HepG2 (cell line): ENCODE measurements around the gene HMGCR. TPM values are rescaled to one million over a fixed set of nuclear protein-coding genes. Genes with fewer than 3 reads are reported as not detected.
A peak's percentile ranks its signal among the peaks of the same experiment; 100 is the strongest.

Experiments used
- ARID4A ChIP-seq: sonication (generic); formaldehyde crosslinking; IDR thresholded peaks from 2 replicates; pipeline ENCODE4 v1.5.0; 2020; ENCODE audit warnings: mild to moderate bottlenecking, missing genetic modification reagents, borderline replicate concordance
- MAFK ChIP-seq, 2 experiments: IDR thresholded peaks in 1 of 2; conservative IDR thresholded peaks in 1 of 2; 2 replicates each; pipeline ENCODE4 v1.6.1; 2011; ENCODE audit warnings: improper control_type of control experiment in 2 of 2, low read length in 2 of 2
- MXD3 ChIP-seq: IDR thresholded peaks from 2 replicates; pipeline ENCODE4 v1.6.1; 2016; ENCODE audit warnings: mild to moderate bottlenecking, missing biosample characterization, missing genetic modification reagents
- NFKB2 ChIP-seq: sonication (generic); formaldehyde crosslinking; IDR thresholded peaks from 2 replicates; pipeline ENCODE4 v1.4.0; 2020; ENCODE audit warnings: missing genetic modification reagents, borderline replicate concordance
- SALL2 ChIP-seq: sonication (generic); formaldehyde crosslinking; IDR thresholded peaks from 2 replicates; pipeline ENCODE4 v1.8.1; 2023; ENCODE audit warnings: mild to moderate bottlenecking, missing genetic modification reagents, inconsistent platforms
- SIN3A ChIP-seq: IDR thresholded peaks from 2 replicates; pipeline ENCODE4 v1.6.1; 2011; ENCODE audit warnings: low read depth, mild to moderate bottlenecking, control low read depth, low read length, borderline replicate concordance
- SRSF9 ChIP-seq: fragments of 200-400 bp; formaldehyde crosslinking; IDR thresholded peaks from 2 replicates; pipeline ENCODE4 v1.6.1; 2018; ENCODE audit warnings: borderline replicate concordance, mild to moderate bottlenecking, low read depth, low read length; ENCODE audit not compliant: insufficient read depth, poor library complexity, severe bottlenecking
- UBTF ChIP-seq: sonication (generic); formaldehyde crosslinking; IDR thresholded peaks from 2 replicates; pipeline ENCODE4 v1.4.0; 2020; ENCODE audit warnings: mild to moderate bottlenecking, missing genetic modification reagents
- ZBTB3 ChIP-seq: sonication (generic); formaldehyde crosslinking; IDR thresholded peaks from 2 replicates; pipeline ENCODE4 v1.4.0; 2020; ENCODE audit warnings: low read depth, mild to moderate bottlenecking, moderate library complexity, missing genetic modification reagents, borderline replicate concordance
- ZHX2 ChIP-seq, 2 experiments: sonication (generic) in 1 of 2; formaldehyde crosslinking in 1 of 2; IDR thresholded peaks; 2 replicates each; pipeline versions ENCODE4 v1.6.1 to v1.9.0; 2014 to 2022; ENCODE audit warnings: antibody characterized with exemption in 1 of 2, borderline replicate concordance in 1 of 2, inconsistent platforms in 1 of 2, low read depth in 1 of 2, missing genetic modification reagents in 1 of 2
- ZMAT3 ChIP-seq: sonication (generic); formaldehyde crosslinking; conservative IDR thresholded peaks from 2 replicates; pipeline ENCODE4 v1.7.0; 2021; ENCODE audit warnings: missing genetic modification reagents
- ZMYM4 ChIP-seq: sonication (generic); formaldehyde crosslinking; IDR thresholded peaks from 2 replicates; pipeline ENCODE4 v1.8.1; 2023; ENCODE audit warnings: mild to moderate bottlenecking, missing genetic modification reagents
- ZSCAN31 ChIP-seq: sonication (generic); formaldehyde crosslinking; IDR thresholded peaks from 2 replicates; pipeline ENCODE4 v1.5.0; 2020; ENCODE audit warnings: low read depth, mild to moderate bottlenecking, missing genetic modification reagents
- polyA plus RNA-seq, 8 experiments: library from polyadenylated mRNA; depleted of rRNA in 3 of 8; stranded (reverse) in 7 of 8; unstranded in 1 of 8; fragments of >200 nt; fragmentation: Illumina TruSeq in 4 of 8; extraction: Trizol in 4 of 8; gene quantifications; 2 replicates each; pipeline versions ENCODE4 v1.2.1 to v1.2.3, GENCODE V29; 2011 to 2016; ENCODE audit warnings: low read depth in 4 of 8, missing spikeins in 1 of 8, mixed read lengths in 1 of 8; ENCODE audit not compliant: insufficient read depth in 1 of 8
- total RNA-seq, 5 experiments: library from RNA; depleted of rRNA; stranded (reverse); fragments of >200 nt; fragmentation: Illumina TruSeq; extraction: Trizol; gene quantifications; 2 replicates each; pipeline ENCODE4 v1.2.3, GENCODE V29; 2016; ENCODE audit warnings: low read depth in 1 of 5

Gene HMGCR
- total and polyA plus RNA-seq, 2 of the 13 experiments (the other 11 are each of a cell fraction or from before 2014, with no cell fraction given) = 43.0 to 144 TPM

GRCh38 chr5:75337366-75338021 lies 474 bp downstream of the HMGCR start (continued):
- TF ChIP-seq ZHX2 (IDR thresholded peaks at IDR 0.05; ENCODE audit: low read depth) (no peak), ZHX2 (CRISPR knock-in tag; IDR thresholded peaks at IDR 0.05; ENCODE audit: borderline replicate concordance) (0 out of 2 replicates have a peak, but pooled peaks have one; percentile 53), ZMAT3 (0 out of 2 replicates have a peak, but pooled peaks have one; percentile 5), MXD3 (no peak), UBTF (CRISPR knock-in tag) (peak; percentile 59; the same call in 1 of the 2 replicates), ZMYM4 (CRISPR knock-in tag) (no peak), SRSF9 (no peak), ZSCAN31 (CRISPR knock-in tag) (no peak), ARID4A (CRISPR knock-in tag) (peak; percentile 57), SALL2 (no peak; the same call in 1 of the 2 replicates), MAFK (conservative IDR thresholded peaks at IDR 0.05 in 1 of 2, IDR thresholded peaks at IDR 0.05 in 1 of 2; ENCODE audit: low read length in 2 of 2) (no peak), SIN3A (no peak), NFKB2 (CRISPR knock-in tag) (peak; percentile 16; the same call in 1 of the 2 replicates), ZBTB3 (no peak)
